GM19023 (cell line): Measurements from ENCODE around the gene FARP1.

Experiments used
- ATAC-seq: cut with Tn5 transposase; IDR thresholded peaks from one replicate; pipeline ENCODE4 v1.9.1; 2021; ENCODE audit warnings: mild to moderate bottlenecking, moderate library complexity; ENCODE audit not compliant: unreplicated experiment

FARP1 gene

DNA sequence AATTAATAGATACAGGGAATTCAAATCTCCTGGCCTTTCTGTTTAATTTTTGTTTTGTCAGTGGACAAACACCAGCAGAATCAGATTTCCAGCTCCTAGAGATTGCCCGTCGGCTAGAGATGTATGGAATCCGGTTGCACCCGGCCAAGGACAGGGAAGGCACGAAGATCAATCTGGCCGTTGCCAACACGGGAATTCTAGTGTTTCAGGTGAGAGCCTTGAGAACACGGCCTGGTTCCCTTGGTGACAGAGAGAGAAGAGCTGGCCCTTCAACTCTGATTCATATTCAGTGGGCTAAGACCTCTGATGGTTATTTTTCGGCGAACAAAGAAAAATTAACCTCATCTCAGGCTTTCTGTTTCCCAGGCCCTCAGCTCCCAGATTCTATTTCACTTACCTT, 242.7 kb downstream of the FARP1 start:
- no peak for ATAC-seq

GRCh38 chr13:98386637-98387036, 243.7 kb downstream of the FARP1 start:
- no peak for ATAC-seq

DNA sequence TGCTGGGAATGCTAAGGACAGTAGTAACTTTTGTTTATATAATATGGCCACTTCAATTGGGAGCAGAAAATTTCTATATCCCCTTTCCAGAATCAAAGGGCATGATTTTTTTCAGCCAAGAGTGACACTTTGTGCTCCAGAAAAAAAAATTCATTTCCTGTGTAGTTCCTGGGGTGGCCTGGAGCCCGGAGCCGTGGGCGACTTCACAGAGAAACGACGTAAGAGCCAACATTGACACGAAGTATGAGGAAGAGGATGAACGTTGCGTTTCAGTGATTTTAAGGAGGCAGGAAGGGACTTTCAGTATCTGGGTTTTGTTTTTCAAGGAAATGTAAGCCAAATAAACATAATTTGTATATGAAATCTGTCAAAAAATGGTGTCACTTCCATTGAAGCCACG, 246.4 kb downstream of the FARP1 start:
- ATAC-seq: no peak

GRCh38 chr13:98390086-98390715, 247.3 kb downstream of the FARP1 start:
- ATAC-seq: no peak

DNA sequence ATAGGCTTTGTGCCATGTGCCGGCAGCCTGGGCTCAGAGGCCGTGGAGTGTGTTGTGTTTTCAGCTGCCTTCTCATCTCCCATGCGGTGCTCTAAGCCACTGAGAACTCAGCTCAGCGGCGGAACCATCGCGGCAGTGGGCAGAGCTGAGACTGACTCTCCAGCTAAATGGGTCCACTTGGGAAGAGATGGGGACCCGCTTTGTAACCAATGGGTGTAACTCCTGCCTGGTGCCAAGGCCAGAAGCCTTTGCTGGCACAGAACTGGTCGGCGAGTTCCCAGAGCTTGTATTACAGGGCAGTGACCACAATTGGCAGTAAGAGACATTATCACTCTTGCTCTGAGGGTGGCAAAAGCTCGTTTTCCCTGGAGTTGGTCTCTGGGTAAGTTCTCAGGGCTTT, 251.0 kb downstream of the FARP1 start:
- ATAC-seq: no peak

GRCh38 chr13:98394820-98395510, 252.1 kb downstream of the FARP1 start:
- no peak for ATAC-seq

DNA sequence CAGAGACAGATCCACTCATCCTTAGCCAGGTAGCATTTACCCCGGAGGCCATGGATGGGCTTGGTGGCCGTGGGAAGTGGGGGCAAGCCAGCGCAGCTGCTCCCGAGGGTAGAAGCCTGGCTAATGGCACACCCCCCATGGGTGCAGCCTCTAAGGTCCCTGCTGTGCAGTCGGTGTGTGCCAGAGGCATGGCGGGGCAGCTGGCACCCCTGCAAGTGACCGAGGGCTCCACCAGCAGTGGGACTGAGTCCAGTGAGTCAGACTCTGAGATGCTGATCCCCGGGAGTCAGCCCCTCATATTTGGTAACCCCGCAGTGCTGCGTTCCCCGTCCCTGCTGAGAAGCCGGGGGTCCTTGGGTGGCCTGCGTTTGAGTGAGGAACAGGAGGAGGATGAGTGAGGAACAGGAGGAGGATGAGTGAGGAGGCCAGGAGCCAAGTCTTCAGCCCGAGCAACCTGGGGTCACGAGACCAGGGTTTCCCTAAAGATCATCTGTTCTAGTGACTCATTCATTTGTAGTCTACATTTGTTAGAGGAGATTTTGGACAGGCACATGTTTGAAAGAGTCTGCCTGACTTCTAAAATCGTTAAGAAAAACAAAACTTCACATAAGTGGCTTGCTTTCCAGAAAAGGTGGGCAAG, 253.3 kb downstream of the FARP1 start:
- ATAC-seq: no peak

DNA sequence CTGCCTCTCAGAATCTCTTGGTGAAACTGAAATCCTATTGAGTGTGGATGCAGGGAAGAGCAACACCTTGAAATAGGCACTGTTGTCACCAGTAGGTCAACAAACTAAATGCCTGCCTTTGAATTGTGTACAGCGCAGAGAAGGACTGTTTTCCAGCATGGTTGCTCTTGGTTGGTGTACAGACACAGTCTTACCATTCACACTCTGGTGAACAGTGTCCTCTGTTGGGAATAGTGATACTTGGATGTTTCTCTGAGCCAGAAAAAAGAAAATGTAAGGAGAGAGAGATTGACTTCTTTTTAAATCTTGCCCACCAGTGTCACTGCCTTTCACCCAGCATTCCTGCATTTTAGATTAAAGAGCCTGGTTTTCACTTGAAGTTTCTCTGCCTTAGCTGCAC, 254.3 kb downstream of the FARP1 start:
- no peak for ATAC-seq

DNA sequence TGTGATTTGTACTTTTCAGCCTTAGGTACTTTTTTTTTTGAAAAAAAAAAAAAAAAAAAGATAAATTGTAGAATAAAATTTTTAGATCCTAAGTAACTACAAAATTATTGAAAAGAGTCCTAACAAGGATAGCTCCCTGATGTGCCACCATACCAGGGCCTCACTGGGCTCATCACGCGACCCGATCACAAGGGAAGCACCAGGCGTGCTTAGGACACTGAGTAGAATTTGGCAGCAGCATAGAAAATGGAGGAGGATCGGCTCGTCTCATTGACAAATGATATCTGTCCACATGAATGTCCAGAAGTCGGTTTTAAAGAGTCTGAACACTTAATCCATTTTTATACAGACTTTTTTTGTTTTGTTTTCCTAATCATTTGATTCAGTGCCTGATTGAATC, 255.0 kb downstream of the FARP1 start:
- ATAC-seq: no peak

DNA sequence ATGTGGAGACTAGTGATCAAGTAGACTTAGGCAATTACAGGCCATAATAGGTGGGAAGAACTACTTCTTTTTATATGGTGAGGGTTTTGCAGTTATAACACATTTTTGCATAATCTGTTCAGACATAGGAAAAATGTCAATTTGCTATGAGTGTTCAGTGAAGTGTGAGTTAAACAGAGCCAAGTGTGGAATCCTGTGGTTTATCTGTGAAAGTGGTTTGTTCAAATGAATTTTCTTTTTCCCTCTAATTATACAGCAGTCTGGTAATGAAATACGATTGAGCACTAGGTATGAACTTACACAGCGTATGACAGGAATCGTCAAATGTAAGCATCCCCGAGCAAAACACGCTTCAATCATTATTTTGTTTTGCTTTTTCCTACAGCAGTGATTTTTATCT, 255.7 kb downstream of the FARP1 start:
- ATAC-seq: no peak

- no peak for ATAC-seq
These were observed 256.9 kb downstream of the FARP1 start for GRCh38 chr13:98399756-98400155.

GRCh38 chr13:98401934-98402333, 259.0 kb downstream of the FARP1 start:
- no peak for ATAC-seq

DNA sequence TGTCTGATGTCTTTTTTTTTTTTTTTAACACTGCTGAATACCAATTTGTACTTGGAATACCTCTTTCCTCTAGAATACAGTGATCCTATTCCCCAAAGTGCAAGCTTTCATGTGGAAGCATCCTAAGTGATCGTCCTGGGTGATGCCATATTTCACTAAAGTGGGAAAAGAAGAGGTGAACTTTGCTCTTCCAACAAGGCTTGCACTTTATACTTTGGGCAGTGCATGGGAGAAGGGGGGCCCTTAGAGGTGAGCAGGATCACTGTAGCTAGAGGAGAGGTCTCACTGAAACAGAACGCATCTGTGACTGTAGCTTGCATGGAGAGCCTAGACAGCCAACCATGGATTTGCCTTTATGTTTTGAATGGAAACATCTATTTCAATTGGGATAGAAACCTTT, 260.2 kb downstream of the FARP1 start:
- ATAC-seq: no peak

GRCh38 chr13:98405107-98405571, 262.2 kb downstream of the FARP1 start:
- no peak for ATAC-seq

GRCh38 chr13:98405690-98406344, 262.9 kb downstream of the FARP1 start:
- ATAC-seq: no peak

DNA sequence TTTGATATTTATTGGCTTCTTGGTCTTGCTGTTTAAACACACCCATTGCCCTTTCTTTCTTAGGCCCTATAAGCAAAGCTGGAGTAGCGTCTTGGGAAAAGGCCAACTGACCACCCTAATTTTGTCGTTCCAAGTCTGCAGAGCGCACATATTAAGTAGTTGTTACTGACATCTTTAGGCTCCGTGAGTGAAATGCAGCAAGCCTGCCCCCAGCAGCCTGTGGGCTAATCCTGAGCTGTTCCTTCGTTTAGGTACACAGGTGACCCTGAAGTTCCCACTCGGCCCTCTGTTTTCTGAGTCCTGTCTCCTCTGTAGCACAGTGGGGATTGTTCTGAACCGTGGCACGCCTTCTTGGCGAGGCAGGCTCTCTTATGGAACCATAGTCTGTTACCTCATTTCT, 263.5 kb downstream of the FARP1 start:
- no peak for ATAC-seq

GRCh38 chr13:98406971-98407370, 264.1 kb downstream of the FARP1 start:
- no peak for ATAC-seq

- ATAC-seq: no peak
These were observed 264.7 kb downstream of the FARP1 start for GRCh38 chr13:98407575-98407974.

DNA sequence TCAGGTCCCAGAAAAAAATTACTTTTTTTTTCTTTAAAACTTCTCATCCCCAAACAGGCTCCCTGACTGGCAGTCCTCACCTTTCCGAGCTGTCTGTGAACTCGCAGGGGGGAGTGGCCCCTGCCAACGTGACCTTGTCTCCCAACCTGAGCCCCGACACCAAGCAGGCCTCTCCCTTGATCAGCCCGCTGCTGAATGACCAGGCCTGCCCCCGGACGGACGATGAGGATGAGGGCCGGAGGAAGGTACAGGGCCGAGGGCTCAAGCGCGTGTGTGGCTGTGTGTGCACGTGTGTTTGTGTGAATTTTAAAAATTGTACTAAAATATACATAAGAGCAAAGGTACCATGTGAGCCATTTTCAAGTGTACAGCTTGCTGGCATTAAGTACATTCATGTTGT, 266.4 kb downstream of the FARP1 start:
- ATAC-seq: no peak

GRCh38 chr13:98410612-98411011, 267.7 kb downstream of the FARP1 start:
- no peak for ATAC-seq

DNA sequence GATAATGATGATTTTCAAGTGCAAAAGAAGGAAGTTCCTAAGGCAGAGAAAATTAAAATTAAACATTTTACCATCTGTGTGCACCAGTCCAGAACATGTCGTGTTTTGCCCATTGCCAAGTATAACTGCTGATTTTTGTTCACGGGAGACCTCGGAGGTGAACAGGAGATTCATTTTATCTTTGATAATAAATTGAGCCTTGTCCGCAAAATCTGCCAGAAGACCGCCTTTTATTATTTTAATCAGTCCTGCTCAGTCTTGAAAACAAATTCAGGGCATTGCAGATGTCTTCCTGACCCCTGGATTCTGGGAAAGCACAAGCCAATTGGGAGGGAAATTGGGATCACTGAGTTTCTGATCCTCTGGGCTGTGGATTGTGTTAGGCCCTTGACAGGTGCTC, 268.1 kb downstream of the FARP1 start:
- ATAC-seq: no peak
